Endothelial cell of umbilical vein (primary cell): ENCODE measurements around the gene RPRML.
"Not testable (repeated sequence)": the region's sequence is repeated elsewhere in the genome, so short reads cannot be mapped to it uniquely, and the experiment has no call there.

Experiments
- EZH2 ChIP-seq: IDR thresholded peaks from 2 replicates; pipeline ENCODE4 v1.6.1; 2012; ENCODE audit warnings: borderline replicate concordance, low read depth, mild to moderate bottlenecking, moderate library complexity, low read length, inconsistent platforms; ENCODE audit not compliant: severe bottlenecking
- FOS ChIP-seq: IDR thresholded peaks from 2 replicates; pipeline ENCODE4 v1.6.1; 2011; ENCODE audit warnings: mild to moderate bottlenecking, low read length, moderate library complexity, borderline replicate concordance; ENCODE audit not compliant: insufficient read depth
- JUN ChIP-seq: IDR thresholded peaks from 2 replicates; pipeline ENCODE4 v1.6.1; 2011; ENCODE audit warnings: borderline replicate concordance, low read depth; ENCODE audit not compliant: insufficient read length, insufficient read depth
- MYC ChIP-seq: IDR thresholded peaks from one replicate; pipeline ENCODE4 v1.6.1; 2011; ENCODE audit warnings: mild to moderate bottlenecking, low read depth, low read length
- POLR2A ChIP-seq: IDR thresholded peaks from 2 replicates; pipeline ENCODE4 v1.6.1; 2012; ENCODE audit warnings: low read depth, mild to moderate bottlenecking, control low read depth, low read length
- POLR2AphosphoS5 ChIP-seq: IDR thresholded peaks from 2 replicates; pipeline ENCODE4 v1.6.1; 2012; ENCODE audit warnings: low read depth, mild to moderate bottlenecking, control low read depth, low read length, moderate library complexity; ENCODE audit not compliant: insufficient read depth
- TF ChIP-seq, protein P1 (sequence below), 2 donors: IDR thresholded peaks; 1 replicate in 1 of 2; 2 replicates in 1 of 2; pipeline ENCODE4 v1.5.1; 2011; ENCODE audit warnings: low read length in 2 of 2, mild to moderate bottlenecking in 2 of 2, moderate library complexity in 2 of 2, control low read depth in 1 of 2, inconsistent platforms in 1 of 2, low read depth in 1 of 2; ENCODE audit not compliant: insufficient read depth in 1 of 2; ENCODE audit errors: extremely low read depth in 1 of 2
- TF ChIP-seq, protein P2 (sequence below): IDR thresholded peaks from 2 replicates; pipeline ENCODE4 v1.6.1; 2011; ENCODE audit not compliant: insufficient read depth, insufficient read length

DNA sequence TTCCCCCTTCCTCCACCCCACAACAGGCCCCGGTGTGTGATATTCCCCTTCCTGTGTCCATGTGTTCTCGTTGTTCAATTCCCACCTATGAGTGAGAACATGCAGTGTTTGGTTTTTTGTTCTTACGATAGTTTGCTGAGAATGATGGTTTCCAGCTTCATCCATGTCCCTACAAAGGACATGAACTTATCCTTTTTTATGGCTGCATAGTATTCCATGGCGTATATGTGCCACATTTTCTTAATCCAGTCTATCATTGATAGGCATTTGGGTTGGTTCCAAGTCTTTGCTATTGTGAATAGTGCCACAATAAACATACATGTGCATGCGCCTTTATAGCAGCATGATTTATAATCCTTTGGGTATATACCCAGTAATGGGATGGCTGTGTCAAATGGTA lies 24.8 kb upstream of the RPRML start:
- TF ChIP-seq, protein P1, sequence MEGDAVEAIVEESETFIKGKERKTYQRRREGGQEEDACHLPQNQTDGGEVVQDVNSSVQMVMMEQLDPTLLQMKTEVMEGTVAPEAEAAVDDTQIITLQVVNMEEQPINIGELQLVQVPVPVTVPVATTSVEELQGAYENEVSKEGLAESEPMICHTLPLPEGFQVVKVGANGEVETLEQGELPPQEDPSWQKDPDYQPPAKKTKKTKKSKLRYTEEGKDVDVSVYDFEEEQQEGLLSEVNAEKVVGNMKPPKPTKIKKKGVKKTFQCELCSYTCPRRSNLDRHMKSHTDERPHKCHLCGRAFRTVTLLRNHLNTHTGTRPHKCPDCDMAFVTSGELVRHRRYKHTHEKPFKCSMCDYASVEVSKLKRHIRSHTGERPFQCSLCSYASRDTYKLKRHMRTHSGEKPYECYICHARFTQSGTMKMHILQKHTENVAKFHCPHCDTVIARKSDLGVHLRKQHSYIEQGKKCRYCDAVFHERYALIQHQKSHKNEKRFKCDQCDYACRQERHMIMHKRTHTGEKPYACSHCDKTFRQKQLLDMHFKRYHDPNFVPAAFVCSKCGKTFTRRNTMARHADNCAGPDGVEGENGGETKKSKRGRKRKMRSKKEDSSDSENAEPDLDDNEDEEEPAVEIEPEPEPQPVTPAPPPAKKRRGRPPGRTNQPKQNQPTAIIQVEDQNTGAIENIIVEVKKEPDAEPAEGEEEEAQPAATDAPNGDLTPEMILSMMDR (IDR thresholded peaks at IDR 0.05; ENCODE audit: extremely low read depth in 1 of 2, insufficient read depth in 1 of 2, low read depth in 1 of 2, low read length in 2 of 2): not testable (repeated sequence)
- not testable (repeated sequence) for TF ChIP-seq EZH2, POLR2A, POLR2AphosphoS5, MYC, FOS, JUN
- TF ChIP-seq, protein P2, sequence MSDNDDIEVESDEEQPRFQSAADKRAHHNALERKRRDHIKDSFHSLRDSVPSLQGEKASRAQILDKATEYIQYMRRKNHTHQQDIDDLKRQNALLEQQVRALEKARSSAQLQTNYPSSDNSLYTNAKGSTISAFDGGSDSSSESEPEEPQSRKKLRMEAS: not testable (repeated sequence)
